SK-N-SH treated with all-trans-retinoic acid at 6 μM for 48 hours (cell line): ENCODE data around the gene RAD17.

Experiments used
- ATAC-seq: fragments of 200-7000 bp; cut with Tn5 transposase; 3 replicates; pipeline ENCODE4 v1.9.1; 2020; ENCODE audit warnings: mild to moderate bottlenecking, moderate library complexity
- ARNTL ChIP-seq: fragments of 450-650 bp; formaldehyde crosslinking; IDR thresholded peaks from 2 replicates; pipeline ENCODE4 v1.5.0; 2020; ENCODE audit warnings: low read depth, mild to moderate bottlenecking, moderate library complexity, borderline replicate concordance
- BACH2 ChIP-seq: fragments of 250-450 bp; sonication (Bioruptor Pico); IDR thresholded peaks from 2 replicates; pipeline ENCODE4 v1.9.0; 2021; ENCODE audit warnings: mild to moderate bottlenecking, borderline replicate concordance
- CREB5 ChIP-seq: fragments of 250-450 bp; sonication (Bioruptor Pico); IDR thresholded peaks from 2 replicates; pipeline ENCODE4 v1.5.1; 2020; ENCODE audit warnings: low read depth, mild to moderate bottlenecking, moderate library complexity
- CSDC2 ChIP-seq: fragments of 250-450 bp; sonication (Bioruptor Pico); IDR thresholded peaks from 2 replicates; pipeline ENCODE4 v1.5.0; 2020; ENCODE audit warnings: mild to moderate bottlenecking, moderate library complexity
- CSRNP3 ChIP-seq: fragments of 250-450 bp; sonication (Bioruptor Pico); IDR thresholded peaks from 2 replicates; pipeline ENCODE4 v1.5.1; 2021; ENCODE audit warnings: mild to moderate bottlenecking, moderate library complexity
- ESRRG ChIP-seq: fragments of 250-450 bp; sonication (Bioruptor Pico); IDR thresholded peaks from 2 replicates; pipeline ENCODE4 v1.6.1; 2021; ENCODE audit warnings: mild to moderate bottlenecking
- GLIS3 ChIP-seq: fragments of 250-450 bp; sonication (Bioruptor Pico); IDR thresholded peaks from 2 replicates; pipeline ENCODE4 v1.5.0; 2020; ENCODE audit warnings: mild to moderate bottlenecking, moderate library complexity
- ISL1 ChIP-seq: fragments of 250-450 bp; sonication (Bioruptor Pico); IDR thresholded peaks from 2 replicates; pipeline ENCODE4 v2.1.2; 2022; ENCODE audit warnings: mild to moderate bottlenecking, moderate library complexity
- OSR1 ChIP-seq: fragments of 250-450 bp; sonication (Bioruptor Pico); IDR thresholded peaks from 2 replicates; pipeline ENCODE4 v1.8.0; 2022; ENCODE audit warnings: moderate library complexity, mild to moderate bottlenecking, inconsistent platforms
- PATZ1 ChIP-seq: fragments of 250-450 bp; sonication (Bioruptor Pico); IDR thresholded peaks from 2 replicates; pipeline ENCODE4 v1.8.0; 2020; ENCODE audit warnings: mild to moderate bottlenecking, moderate library complexity, borderline replicate concordance
- POU6F1 ChIP-seq: fragments of 250-450 bp; sonication (Bioruptor Pico); IDR thresholded peaks from 2 replicates; pipeline ENCODE4 v1.8.0; 2021; ENCODE audit warnings: low read depth, mild to moderate bottlenecking, moderate library complexity, borderline replicate concordance
- PPARA ChIP-seq: fragments of 250-450 bp; sonication (Bioruptor Pico); IDR thresholded peaks from 2 replicates; pipeline ENCODE4 v1.5.0; 2020; ENCODE audit warnings: mild to moderate bottlenecking, borderline replicate concordance
- RARB ChIP-seq: fragments of 250-450 bp; sonication (Bioruptor Pico); IDR thresholded peaks from 2 replicates; pipeline ENCODE4 v1.8.0; 2021; ENCODE audit warnings: mild to moderate bottlenecking, moderate library complexity
- SNAI2 ChIP-seq: fragments of 250-450 bp; sonication (Bioruptor Pico); IDR thresholded peaks from 2 replicates; pipeline ENCODE4 v1.5.0; 2020; ENCODE audit warnings: mild to moderate bottlenecking, moderate library complexity
- TCF4 ChIP-seq: fragments of 250-450 bp; sonication (Bioruptor Pico); IDR thresholded peaks from 2 replicates; pipeline ENCODE4 v1.8.0; 2021; ENCODE audit warnings: mild to moderate bottlenecking, moderate library complexity, borderline replicate concordance
- TSHZ2 ChIP-seq: fragments of 250-450 bp; sonication (Bioruptor Pico); IDR thresholded peaks from 2 replicates; pipeline ENCODE4 v1.5.0; 2020; ENCODE audit warnings: mild to moderate bottlenecking, moderate library complexity
- ZC3H10 ChIP-seq: fragments of 250-450 bp; sonication (Bioruptor Pico); IDR thresholded peaks from 2 replicates; pipeline ENCODE4 v1.5.1; 2021; ENCODE audit warnings: mild to moderate bottlenecking, moderate library complexity
- ZFP3 ChIP-seq: fragments of 250-450 bp; sonication (Bioruptor Pico); IDR thresholded peaks from 2 replicates; pipeline ENCODE4 v1.5.0; 2020; ENCODE audit warnings: mild to moderate bottlenecking, moderate library complexity
- ZFP30 ChIP-seq: fragments of 450-650 bp; formaldehyde crosslinking; IDR thresholded peaks from 2 replicates; pipeline ENCODE4 v1.5.0; 2022; ENCODE audit warnings: mild to moderate bottlenecking, moderate library complexity
- ZNF565 ChIP-seq: fragments of 450-650 bp; formaldehyde crosslinking; conservative IDR thresholded peaks from 2 replicates; pipeline ENCODE4 v1.5.0; 2020; ENCODE audit warnings: low read depth, mild to moderate bottlenecking, moderate library complexity
- ZNF70 ChIP-seq: fragments of 450-650 bp; formaldehyde crosslinking; IDR thresholded peaks from 2 replicates; pipeline ENCODE4 v1.5.0; 2020; ENCODE audit warnings: mild to moderate bottlenecking, moderate library complexity
- ZNF8 ChIP-seq: fragments of 450-650 bp; formaldehyde crosslinking; IDR thresholded peaks from 2 replicates; pipeline ENCODE4 v1.5.0; 2020; ENCODE audit warnings: mild to moderate bottlenecking, moderate library complexity

RAD17 gene

GRCh38 chr5:69360442-69360841, 9.2 kb upstream of the RAD17 start:
- TF ChIP-seq BACH2 (CRISPR knock-in tag) = no peak
- no peak for TF ChIP-seq OSR1 (CRISPR knock-in tag)
- TF ChIP-seq ZNF565 (CRISPR knock-in tag) = no peak
- no peak for TF ChIP-seq TCF4 (CRISPR knock-in tag)
- TF ChIP-seq CSDC2 (CRISPR knock-in tag) = no peak
- TF ChIP-seq RARB (CRISPR knock-in tag) = no peak
- TF ChIP-seq ZNF8 (CRISPR knock-in tag) = no peak
- TF ChIP-seq CSRNP3 = no peak
- TF ChIP-seq CREB5 (CRISPR knock-in tag) = no peak
- no peak for TF ChIP-seq ISL1 (CRISPR knock-in tag)
- TF ChIP-seq POU6F1 (CRISPR knock-in tag) = no peak
- TF ChIP-seq PATZ1 = no peak
- no peak for TF ChIP-seq ZFP3 (CRISPR knock-in tag)
- no peak for TF ChIP-seq ZFP30 (CRISPR knock-in tag)
- no peak for TF ChIP-seq SNAI2 (CRISPR knock-in tag)
- no peak for TF ChIP-seq TSHZ2
- TF ChIP-seq ARNTL (CRISPR knock-in tag) = no peak
- no peak for TF ChIP-seq ESRRG
- no peak for TF ChIP-seq ZC3H10 (CRISPR knock-in tag)
- no peak for TF ChIP-seq PPARA
- no peak for ATAC-seq

GRCh38 chr5:69364414-69364813, 5.2 kb upstream of the RAD17 start:
- TF ChIP-seq ISL1 (CRISPR knock-in tag) (no peak), ZNF70 (CRISPR knock-in tag) (no peak), GLIS3 (CRISPR knock-in tag) (no peak), ZFP30 (CRISPR knock-in tag) (no peak), BACH2 (CRISPR knock-in tag) (no peak), ZFP3 (CRISPR knock-in tag) (no peak), TSHZ2 (no peak), PATZ1 (no peak), POU6F1 (CRISPR knock-in tag) (no peak), ZNF565 (CRISPR knock-in tag) (no peak), ZNF8 (CRISPR knock-in tag) (no peak)
- ATAC-seq = no peak
